ENCODE measurements around the gene DCLK2.

DNA sequence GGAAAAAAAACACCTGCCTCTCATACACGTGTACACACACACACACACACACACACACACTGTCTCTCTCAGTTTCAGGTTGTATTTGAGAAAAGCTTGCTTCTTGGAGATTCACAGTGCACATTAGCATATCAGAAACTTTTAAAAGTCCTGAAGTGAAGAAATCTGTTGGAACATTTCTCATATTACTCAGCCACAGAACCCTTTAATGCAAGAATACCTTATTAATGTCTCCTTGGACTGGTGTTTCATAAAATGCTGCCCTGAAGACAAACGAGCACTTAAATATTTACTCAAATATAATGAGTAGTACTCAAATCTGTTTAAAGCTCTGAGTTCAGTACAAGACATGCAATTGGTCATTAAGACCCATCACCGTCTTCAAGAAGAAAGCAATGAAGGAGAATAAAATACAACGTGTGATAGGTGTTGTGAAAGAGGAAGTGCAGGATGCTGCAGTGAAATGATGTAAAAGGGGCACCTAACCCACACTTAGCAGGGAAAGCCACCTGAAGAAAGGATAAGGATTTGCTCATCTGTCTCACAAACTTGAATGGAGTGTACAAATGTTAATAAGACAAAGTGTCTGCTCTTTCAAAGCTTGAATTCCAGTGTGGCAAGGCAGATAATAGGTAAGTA, 57.0 kb downstream of the DCLK2 start:
- TF ChIP-seq POLR2A (IDR thresholded peaks at IDR 0.05; ENCODE audit: low read length) (no peak), GATA1 (IDR thresholded peaks at IDR 0.05; ENCODE audit: low read depth, low read length) (no peak)

All from erythroblast (primary cell).